HuH-7.5 (cell line): Measurements from ENCODE around the gene GMDS.

Source experiments
- DNase-seq: peaks from one replicate; pipeline ENCODE4 v3.0.0; 2011; ENCODE audit warnings: low spot score

The GMDS gene

GRCh38 chr6:1587546-1587945 is 657.9 kb downstream of the GMDS start:
- DNase-seq: no peak

- no peak for DNase-seq
Measured at GRCh38 chr6:1586861-1587450, 658.4 kb downstream of the GMDS start.

GRCh38 chr6:1586256-1586655 is 659.1 kb downstream of the GMDS start:
- DNase-seq: no peak

- DNase-seq: no peak
Measured at GRCh38 chr6:1585669-1586049, 659.7 kb downstream of the GMDS start.

- DNase-seq: no peak
Measured at GRCh38 chr6:1584996-1585668, 660.3 kb downstream of the GMDS start.

GRCh38 chr6:1584146-1584545 is 661.3 kb downstream of the GMDS start:
- DNase-seq: no peak

GRCh38 chr6:1581120-1581991 is 664.0 kb downstream of the GMDS start:
- no peak for DNase-seq

- no peak for DNase-seq
Measured at GRCh38 chr6:1580585-1580984, 664.8 kb downstream of the GMDS start.

GRCh38 chr6:1580109-1580508 is 665.3 kb downstream of the GMDS start:
- DNase-seq: no peak

- DNase-seq: no peak
Measured at GRCh38 chr6:1579096-1579495, 666.3 kb downstream of the GMDS start.

- DNase-seq: no peak
Measured at GRCh38 chr6:1577896-1578745, 667.3 kb downstream of the GMDS start.

- no peak for DNase-seq
Measured at GRCh38 chr6:1577146-1577680, 668.2 kb downstream of the GMDS start.

GRCh38 chr6:1576711-1577110 is 668.7 kb downstream of the GMDS start:
- no peak for DNase-seq

- no peak for DNase-seq
Measured at GRCh38 chr6:1576166-1576565, 669.2 kb downstream of the GMDS start.

- DNase-seq: no peak
Measured at GRCh38 chr6:1575210-1576041, 670.0 kb downstream of the GMDS start.

GRCh38 chr6:1574890-1575209 is 670.6 kb downstream of the GMDS start:
- no peak for DNase-seq

GRCh38 chr6:1574083-1574761 is 671.2 kb downstream of the GMDS start:
- DNase-seq: no peak
